Bone marrow (tissue), 2 donors: Measurements from ENCODE around the gene ISG20.
A peak's percentile ranks its signal among the peaks of the same experiment; 100 is the strongest.
"Not testable (repeated sequence)": the region's sequence is repeated elsewhere in the genome, so short reads cannot be mapped to it uniquely, and the experiment has no call there.

Experiments used
- DNase-seq, 2 donors: peaks; one replicate each; lab custom pipeline; 2025; lab: John Stamatoyannopoulos, UW

ISG20 gene

GRCh38 chr15:88619796-88620195 is 19.0 kb upstream of the ISG20 start:
- no peak for DNase-seq

GRCh38 chr15:88620995-88621772 is 17.6 kb upstream of the ISG20 start, which contains the start of gene AEN:
Gene AEN (plus strand): TSS chr15:88621340. CDS start chr15:88626210, 4,870 bp downstream.
- peak; percentile 76 to 85 for DNase-seq

GRCh38 chr15:88621789-88622604 is 16.8 kb upstream of the ISG20 start:
- no peak for DNase-seq

- DNase-seq, result no peak
Measured at GRCh38 chr15:88622605-88622975, 16.2 kb upstream of the ISG20 start.

GRCh38 chr15:88623061-88623460 is 15.8 kb upstream of the ISG20 start:
- DNase-seq, result peak in 1 of 2 donors; percentile 72

- DNase-seq, result no peak
Measured at GRCh38 chr15:88623632-88624031, 15.2 kb upstream of the ISG20 start.

GRCh38 chr15:88624156-88624970 is 14.5 kb upstream of the ISG20 start:
- peak in 1 of 2 donors; percentile 38 for DNase-seq

GRCh38 chr15:88624971-88625490 is 13.8 kb upstream of the ISG20 start:
- no peak for DNase-seq

- no peak for DNase-seq
Measured at GRCh38 chr15:88625943-88626741, 12.7 kb upstream of the ISG20 start.

GRCh38 chr15:88627463-88627862 is 11.4 kb upstream of the ISG20 start:
- no peak for DNase-seq

GRCh38 chr15:88628018-88628654 is 10.7 kb upstream of the ISG20 start:
- no peak for DNase-seq

GRCh38 chr15:88629071-88629470 is 9.7 kb upstream of the ISG20 start:
- DNase-seq, result no peak

GRCh38 chr15:88630141-88630721 is 8.6 kb upstream of the ISG20 start:
- DNase-seq, result no peak

GRCh38 chr15:88630798-88631463 is 7.9 kb upstream of the ISG20 start:
- no peak for DNase-seq

GRCh38 chr15:88631464-88632028 is 7.3 kb upstream of the ISG20 start:
- no peak for DNase-seq

- not testable (repeated sequence) for DNase-seq
Measured at GRCh38 chr15:88632797-88633196, 6.0 kb upstream of the ISG20 start.

- no peak for DNase-seq
Measured at GRCh38 chr15:88634449-88634848, 4.4 kb upstream of the ISG20 start.

- DNase-seq, result peak in 1 of 2 donors; percentile 40
Measured at GRCh38 chr15:88635318-88635717, 3.5 kb upstream of the ISG20 start.

- no peak for DNase-seq
Measured at GRCh38 chr15:88636050-88636449, 2.8 kb upstream of the ISG20 start.
